KG1 (cell line): ENCODE results near the gene SUV39H2.
"Not testable (repeated sequence)": the region's sequence is repeated elsewhere in the genome, so short reads cannot be mapped to it uniquely, and the experiment has no call there.

ENCODE experiments used
- DNase-seq: peaks from one replicate; lab custom pipeline; 2025; lab: John Stamatoyannopoulos, UW

Gene SUV39H2

GRCh38 chr10:14938971-14939370, 60.3 kb downstream of the SUV39H2 start:
- DNase-seq, result not testable (repeated sequence)

GRCh38 chr10:14942147-14942949, 63.7 kb downstream of the SUV39H2 start:
- DNase-seq, result not testable (repeated sequence)

GRCh38 chr10:14942950-14943338, 64.3 kb downstream of the SUV39H2 start:
- DNase-seq, result not testable (repeated sequence)

- DNase-seq, result no peak
Observed at GRCh38 chr10:14945108-14945507, 66.4 kb downstream of the SUV39H2 start.

- DNase-seq, result no peak
Observed at GRCh38 chr10:14947268-14947667, 68.6 kb downstream of the SUV39H2 start.

GRCh38 chr10:14949291-14949690, 70.6 kb downstream of the SUV39H2 start:
- no peak for DNase-seq

GRCh38 chr10:14952851-14953423, 74.3 kb downstream of the SUV39H2 start:
- no peak for DNase-seq

GRCh38 chr10:14953424-14954000, 74.8 kb downstream of the SUV39H2 start:
- no peak for DNase-seq
